ENCODE measurements around the gene NEMP2.

- TF ChIP-seq CREB5 (CRISPR knock-in tag; IDR thresholded peaks at IDR 0.05; ENCODE audit: low read depth), result no peak
- TF ChIP-seq CSRNP3 (CRISPR knock-in tag; IDR thresholded peaks at IDR 0.05), result no peak
- TF ChIP-seq TSHZ2 (CRISPR knock-in tag; IDR thresholded peaks at IDR 0.05), result no peak
- TF ChIP-seq SNAI2 (CRISPR knock-in tag; IDR thresholded peaks at IDR 0.05), result no peak
- no peak for TF ChIP-seq TOX (CRISPR knock-in tag; IDR thresholded peaks at IDR 0.05; ENCODE audit: borderline replicate concordance)
These were observed 11.2 kb upstream of the NEMP2 start for GRCh38 chr2:190545555-190546385.
